ENCODE results near the gene HHATL.
A peak's percentile ranks its signal among the peaks of the same experiment; 100 is the strongest.

The HHATL gene

DNA sequence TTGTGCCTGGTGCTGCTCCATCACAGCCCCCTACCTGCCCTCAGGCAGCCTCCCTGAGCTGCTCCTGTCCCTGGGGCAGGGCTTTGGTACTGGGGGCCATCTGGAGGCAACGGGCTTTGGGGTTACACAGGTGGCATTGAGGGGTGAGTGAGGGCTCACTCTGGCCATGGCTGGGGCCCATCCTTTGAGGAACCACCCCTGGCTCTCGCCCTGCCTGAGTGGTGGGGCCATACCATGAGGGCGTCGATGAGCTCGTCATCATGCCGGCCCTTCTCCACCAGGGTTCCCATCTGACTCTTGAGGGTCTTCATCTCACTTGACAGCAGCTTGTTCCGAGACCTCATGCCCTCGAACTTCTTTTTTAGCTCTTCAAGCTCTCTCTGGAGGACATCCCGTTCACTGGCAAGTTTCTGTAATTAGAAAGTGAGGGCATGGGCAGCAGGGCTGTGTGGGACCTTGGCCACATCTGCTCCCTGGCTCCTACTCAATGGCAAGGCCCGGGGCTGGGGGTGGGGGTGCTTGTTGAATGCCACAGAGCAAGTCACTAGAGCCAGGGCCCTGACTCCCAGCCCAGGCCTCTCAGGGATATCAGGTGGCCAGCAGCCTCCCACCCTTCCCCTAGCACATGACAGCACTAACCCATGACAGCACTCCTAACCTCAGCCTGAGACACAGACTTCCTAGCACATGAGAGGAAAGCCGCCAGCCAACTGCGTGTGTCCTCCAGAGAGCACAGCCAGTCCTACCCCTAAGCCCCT lies 37.0 kb upstream of the HHATL start:
- H4K8ac ChIP-seq (ENCODE audit: low read depth, low read length), result no peak overlapping the region
- no peak overlapping the region for H3K4me2 ChIP-seq (ENCODE audit: insufficient read depth, low read length, poor library complexity, severe bottlenecking)
- no peak for DNase-seq (ENCODE audit: low spot score)
- H3K23ac ChIP-seq (ENCODE audit: low read depth, low read length, poor library complexity), result no peak overlapping the region
- H2AFZ ChIP-seq (ENCODE audit: low read length), result no peak overlapping the region
- no peaks in the 10 kb centered on the region for H3K79me1 ChIP-seq (ENCODE audit: low read depth, low read length)
- H3K4me3 ChIP-seq (ENCODE audit: low read length in 2 of 2), result no peak overlapping the region
- H3K27me3 ChIP-seq (ENCODE audit: control insufficient read depth in 3 of 3, insufficient read depth in 3 of 3, low read depth in 1 of 3, low read length in 3 of 3), result peaks cover 0 to 7% (median 0%) of the 10 kb centered on the region in 3 experiments
- no peak overlapping the region for H2BK120ac ChIP-seq (ENCODE audit: low read depth, low read length)
- no peak overlapping the region for H3K14ac ChIP-seq (ENCODE audit: low read length)
- no peak overlapping the region for H3K9ac ChIP-seq (ENCODE audit: low read depth, low read length, poor library complexity)
- H2BK15ac ChIP-seq (ENCODE audit: low read length), result peak overlapping the region; percentile 79
- no peaks in the 10 kb centered on the region for H3K4me1 ChIP-seq (ENCODE audit: control insufficient read depth in 2 of 2, insufficient read depth in 1 of 2, low read depth in 1 of 2, low read length in 2 of 2)
- H3K4ac ChIP-seq (ENCODE audit: low read length), result no peak overlapping the region
- H3K18ac ChIP-seq (ENCODE audit: low read length), result peak overlapping the region; percentile 74
- H3K9me3 ChIP-seq (replicated peaks in 1 of 2; ENCODE audit: control insufficient read depth in 2 of 2, insufficient read depth in 1 of 2, low read depth in 1 of 2, low read length in 2 of 2), result peaks cover 0 to 3% of the 10 kb centered on the region in 2 donors
- H2AK5ac ChIP-seq (ENCODE audit: low read depth, low read length), result no peak overlapping the region
- H4K91ac ChIP-seq (ENCODE audit: low read depth, low read length, poor library complexity), result no peak overlapping the region
- H2BK12ac ChIP-seq (ENCODE audit: low read length), result no peak overlapping the region
- WGBS, 2 donors (ENCODE audit: extremely low coverage in 2 of 2, insufficient read length in 2 of 2, insufficient replicate concordance in 1 of 2), result no CpG with 5 or more reads among the region's 12 CpGs
- peak overlapping the region; percentile 70 for H2BK5ac ChIP-seq (ENCODE audit: low read length)
- no peak overlapping the region for H3K27ac ChIP-seq (replicated peaks; ENCODE audit: low read length)
- H3K36me3 ChIP-seq (replicated peaks in 1 of 2; ENCODE audit: control insufficient read depth in 2 of 2, insufficient read depth in 2 of 2, low read length in 2 of 2), result no peaks in the 10 kb centered on the region

DNA sequence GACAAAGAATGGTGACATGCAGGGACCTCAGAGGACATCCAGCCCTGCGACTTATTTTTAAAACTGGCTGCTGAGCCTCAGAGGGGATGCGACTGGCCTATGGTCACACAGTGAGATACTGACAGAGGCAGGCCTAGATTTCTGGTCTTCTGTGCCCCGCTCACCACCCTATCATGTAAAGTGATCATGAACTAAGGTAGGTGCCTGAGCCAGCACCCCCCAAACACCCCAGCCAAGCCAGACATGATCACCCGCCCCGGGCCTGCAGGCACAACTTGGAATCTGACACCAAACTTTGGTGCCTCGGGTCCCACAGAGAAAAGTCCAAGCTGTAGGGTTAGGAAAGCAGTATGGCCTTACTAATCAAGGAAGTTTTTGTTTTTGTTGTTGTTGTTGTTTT lies 33.9 kb upstream of the HHATL start:
- WGBS, 2 donors (ENCODE audit: extremely low coverage in 2 of 2, insufficient read length in 2 of 2, insufficient replicate concordance in 1 of 2), result no CpG with 5 or more reads among the region's 6 CpGs
- Histone ChIP-seq H3K9ac (ENCODE audit: low read depth, low read length, poor library complexity) (no peak overlapping the region), H3K36me3 (replicated peaks in 1 of 2; ENCODE audit: control insufficient read depth in 2 of 2, insufficient read depth in 2 of 2, low read length in 2 of 2) (no peaks in the 10 kb centered on the region)

DNA sequence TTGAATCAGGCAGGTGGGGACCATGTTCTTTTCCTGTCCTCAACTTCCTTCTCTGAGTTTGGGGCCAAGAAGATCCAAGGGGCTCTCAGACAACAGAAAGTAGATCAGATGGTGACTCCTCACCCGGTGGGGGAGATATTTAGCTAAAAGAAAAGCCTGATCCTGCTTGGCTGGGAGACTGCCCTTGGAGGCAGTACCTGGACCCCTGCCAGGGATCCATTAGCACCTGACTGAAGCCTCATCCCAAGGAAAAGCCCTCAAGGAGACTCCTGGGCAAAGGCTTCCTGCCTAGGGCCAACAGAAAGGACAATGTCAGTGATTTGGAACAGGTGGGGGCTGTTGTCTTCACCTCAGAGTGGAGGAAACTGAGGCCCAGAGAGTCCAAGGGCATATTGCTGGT lies 33.5 kb upstream of the HHATL start:
- WGBS, 2 donors (ENCODE audit: extremely low coverage in 2 of 2, insufficient read length in 2 of 2, insufficient replicate concordance in 1 of 2), result no CpG with 5 or more reads among the region's 1 CpG
- Histone ChIP-seq H3K4ac (ENCODE audit: low read length) (no peak overlapping the region), H4K8ac (ENCODE audit: low read depth, low read length) (no peak overlapping the region), H2AFZ (ENCODE audit: low read length) (no peak overlapping the region), H3K4me3 (ENCODE audit: low read length in 2 of 2) (no peak overlapping the region), H2BK5ac (ENCODE audit: low read length) (peak overlapping the region; percentile 43), H4K91ac (ENCODE audit: low read depth, low read length, poor library complexity) (no peak overlapping the region), H2BK120ac (ENCODE audit: low read depth, low read length) (no peak overlapping the region), H3K23ac (ENCODE audit: low read depth, low read length, poor library complexity) (no peak overlapping the region), H3K4me1 (ENCODE audit: control insufficient read depth in 2 of 2, insufficient read depth in 1 of 2, low read depth in 1 of 2, low read length in 2 of 2) (peaks cover 7 to 19% of the 10 kb centered on the region in 2 donors), H3K27ac (replicated peaks; ENCODE audit: low read length) (no peak overlapping the region), H3K79me1 (ENCODE audit: low read depth, low read length) (no peaks in the 10 kb centered on the region), H3K4me2 (ENCODE audit: insufficient read depth, low read length, poor library complexity, severe bottlenecking) (no peak overlapping the region), H3K9ac (ENCODE audit: low read depth, low read length, poor library complexity) (no peak overlapping the region), H3K18ac (ENCODE audit: low read length) (no peak overlapping the region), H3K9me3 (replicated peaks in 1 of 2; ENCODE audit: control insufficient read depth in 2 of 2, insufficient read depth in 1 of 2, low read depth in 1 of 2, low read length in 2 of 2) (peaks cover 0 to 3% of the 10 kb centered on the region in 2 donors), H2AK5ac (ENCODE audit: low read depth, low read length) (no peak overlapping the region), H3K14ac (ENCODE audit: low read length) (no peak overlapping the region), H3K27me3 (ENCODE audit: control insufficient read depth in 3 of 3, insufficient read depth in 3 of 3, low read depth in 1 of 3, low read length in 3 of 3) (peaks cover 0 to 14% (median 0%) of the 10 kb centered on the region in 3 experiments), H2BK15ac (ENCODE audit: low read length) (no peak overlapping the region), H3K36me3 (replicated peaks in 1 of 2; ENCODE audit: control insufficient read depth in 2 of 2, insufficient read depth in 2 of 2, low read length in 2 of 2) (no peaks in the 10 kb centered on the region), H2BK12ac (ENCODE audit: low read length) (no peak overlapping the region)
- no peak for DNase-seq (ENCODE audit: low spot score)

More for the DNA sequence above, 33.9 kb upstream of the HHATL start:
- Histone ChIP-seq H3K9me3 (replicated peaks in 1 of 2; ENCODE audit: control insufficient read depth in 2 of 2, insufficient read depth in 1 of 2, low read depth in 1 of 2, low read length in 2 of 2) (peaks cover 0 to 3% of the 10 kb centered on the region in 2 donors), H3K4me3 (ENCODE audit: low read length in 2 of 2) (no peak overlapping the region), H3K4me1 (ENCODE audit: control insufficient read depth in 2 of 2, insufficient read depth in 1 of 2, low read depth in 1 of 2, low read length in 2 of 2) (peaks cover 7 to 19% of the 10 kb centered on the region in 2 donors), H2BK15ac (ENCODE audit: low read length) (no peak overlapping the region), H3K4me2 (ENCODE audit: insufficient read depth, low read length, poor library complexity, severe bottlenecking) (no peak overlapping the region), H3K18ac (ENCODE audit: low read length) (no peak overlapping the region), H2AFZ (ENCODE audit: low read length) (no peak overlapping the region), H4K8ac (ENCODE audit: low read depth, low read length) (no peak overlapping the region), H2BK5ac (ENCODE audit: low read length) (peak overlapping the region; percentile 43), H3K27me3 (ENCODE audit: control insufficient read depth in 3 of 3, insufficient read depth in 3 of 3, low read depth in 1 of 3, low read length in 3 of 3) (peaks cover 0 to 10% (median 0%) of the 10 kb centered on the region in 3 experiments), H3K23ac (ENCODE audit: low read depth, low read length, poor library complexity) (no peak overlapping the region), H2BK120ac (ENCODE audit: low read depth, low read length) (no peak overlapping the region), H3K14ac (ENCODE audit: low read length) (no peak overlapping the region), H4K91ac (ENCODE audit: low read depth, low read length, poor library complexity) (peak overlapping the region; percentile 24), H2BK12ac (ENCODE audit: low read length) (no peak overlapping the region), H3K27ac (replicated peaks; ENCODE audit: low read length) (no peak overlapping the region), H2AK5ac (ENCODE audit: low read depth, low read length) (no peak overlapping the region), H3K79me1 (ENCODE audit: low read depth, low read length) (no peaks in the 10 kb centered on the region), H3K4ac (ENCODE audit: low read length) (no peak overlapping the region)
- DNase-seq (ENCODE audit: low spot score), result no peak

DNA sequence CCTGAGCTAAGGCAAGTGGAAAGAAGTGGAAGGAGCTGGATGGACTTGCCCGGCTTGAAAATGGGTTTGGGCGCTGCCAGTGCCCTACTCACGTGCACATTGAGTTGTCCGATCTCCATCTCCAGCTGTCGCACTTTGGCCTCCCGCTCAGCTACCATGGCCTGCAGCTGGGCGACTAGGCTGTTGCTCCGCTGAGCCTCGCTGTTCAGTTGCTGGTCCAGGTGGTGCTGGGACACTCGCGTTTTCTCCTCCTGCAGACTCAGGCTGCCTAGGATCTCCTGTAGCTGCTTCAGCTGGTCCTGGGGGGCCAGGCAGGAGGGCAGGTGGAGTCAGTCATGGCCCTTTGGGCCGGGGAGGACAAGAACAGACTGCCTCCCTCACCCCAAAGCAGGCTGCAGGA lies 33.0 kb upstream of the HHATL start:
- H2BK15ac ChIP-seq (ENCODE audit: low read length), result peak overlapping the region; percentile 3
- no CpG with 5 or more reads among the region's 12 CpGs for WGBS, 2 donors (ENCODE audit: extremely low coverage in 2 of 2, insufficient read length in 2 of 2, insufficient replicate concordance in 1 of 2)
- peak overlapping the region; percentile 90 for H3K23ac ChIP-seq (ENCODE audit: low read depth, low read length, poor library complexity)
- no peak overlapping the region for H2BK5ac ChIP-seq (ENCODE audit: low read length)
- peaks cover 0 to 14% (median 0%) of the 10 kb centered on the region in 3 experiments for H3K27me3 ChIP-seq (ENCODE audit: control insufficient read depth in 3 of 3, insufficient read depth in 3 of 3, low read depth in 1 of 3, low read length in 3 of 3)
- no peak overlapping the region for H2BK12ac ChIP-seq (ENCODE audit: low read length)
- no peak overlapping the region for H4K8ac ChIP-seq (ENCODE audit: low read depth, low read length)
- H3K4me2 ChIP-seq (ENCODE audit: insufficient read depth, low read length, poor library complexity, severe bottlenecking), result no peak overlapping the region
- peak overlapping the region in 1 of 2 donors; percentile 33 for H3K4me3 ChIP-seq (ENCODE audit: low read length in 2 of 2)
- no peak overlapping the region for H3K27ac ChIP-seq (replicated peaks; ENCODE audit: low read length)
- H4K91ac ChIP-seq (ENCODE audit: low read depth, low read length, poor library complexity), result no peak overlapping the region
- peaks cover 0 to 3% of the 10 kb centered on the region in 2 donors for H3K9me3 ChIP-seq (replicated peaks in 1 of 2; ENCODE audit: control insufficient read depth in 2 of 2, insufficient read depth in 1 of 2, low read depth in 1 of 2, low read length in 2 of 2)
- peak overlapping the region; percentile 56 for H2AFZ ChIP-seq (ENCODE audit: low read length)
- H3K9ac ChIP-seq (ENCODE audit: low read depth, low read length, poor library complexity), result peak overlapping the region; percentile 22
- no peak overlapping the region for H2AK5ac ChIP-seq (ENCODE audit: low read depth, low read length)
- peak overlapping the region; percentile 67 for H3K18ac ChIP-seq (ENCODE audit: low read length)
- peak overlapping the region; percentile 10 for H3K14ac ChIP-seq (ENCODE audit: low read length)
- H3K4me1 ChIP-seq (ENCODE audit: control insufficient read depth in 2 of 2, insufficient read depth in 1 of 2, low read depth in 1 of 2, low read length in 2 of 2), result peaks cover 7 to 19% of the 10 kb centered on the region in 2 donors
- no peaks in the 10 kb centered on the region for H3K36me3 ChIP-seq (replicated peaks in 1 of 2; ENCODE audit: control insufficient read depth in 2 of 2, insufficient read depth in 2 of 2, low read length in 2 of 2)
- DNase-seq (ENCODE audit: low spot score), result no peak
- H3K4ac ChIP-seq (ENCODE audit: low read length), result no peak overlapping the region
- H2BK120ac ChIP-seq (ENCODE audit: low read depth, low read length), result peak overlapping the region; percentile 24
- H3K79me1 ChIP-seq (ENCODE audit: low read depth, low read length), result no peaks in the 10 kb centered on the region
